Measurements from ENCODE around the gene GNPNAT1.

DNA sequence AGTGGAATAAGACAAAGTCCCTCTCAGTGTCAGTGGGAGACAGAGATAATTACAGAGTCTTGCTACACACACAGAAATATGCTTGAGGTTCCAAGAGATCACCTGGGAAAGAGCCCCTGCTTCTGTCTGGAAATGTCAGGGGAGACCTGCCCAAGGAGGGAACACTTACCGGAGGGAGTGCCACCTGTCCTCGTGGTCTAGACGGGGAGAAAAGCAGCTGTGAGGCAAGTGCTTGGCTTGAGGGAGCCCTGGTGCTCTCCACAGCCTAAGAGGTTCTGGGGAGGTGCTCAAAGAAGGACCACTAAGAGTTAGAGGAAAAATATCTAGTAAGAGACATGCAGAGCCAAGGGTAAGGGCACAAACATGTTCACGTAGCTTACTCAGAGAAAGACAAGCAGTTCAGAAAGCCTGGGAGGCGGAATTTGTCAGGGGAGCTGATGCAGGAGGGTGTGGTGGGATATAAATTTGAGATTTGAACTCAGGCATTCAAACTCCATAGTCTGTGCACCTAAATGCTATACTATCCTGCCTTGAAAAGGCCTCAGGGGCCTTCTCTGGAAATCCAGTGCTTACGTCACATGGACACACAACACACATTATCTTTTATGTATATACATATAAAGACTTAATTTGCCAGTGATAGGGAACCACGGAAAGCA lies 38.2 kb upstream of the GNPNAT1 start:
- TF ChIP-seq, protein P1, sequence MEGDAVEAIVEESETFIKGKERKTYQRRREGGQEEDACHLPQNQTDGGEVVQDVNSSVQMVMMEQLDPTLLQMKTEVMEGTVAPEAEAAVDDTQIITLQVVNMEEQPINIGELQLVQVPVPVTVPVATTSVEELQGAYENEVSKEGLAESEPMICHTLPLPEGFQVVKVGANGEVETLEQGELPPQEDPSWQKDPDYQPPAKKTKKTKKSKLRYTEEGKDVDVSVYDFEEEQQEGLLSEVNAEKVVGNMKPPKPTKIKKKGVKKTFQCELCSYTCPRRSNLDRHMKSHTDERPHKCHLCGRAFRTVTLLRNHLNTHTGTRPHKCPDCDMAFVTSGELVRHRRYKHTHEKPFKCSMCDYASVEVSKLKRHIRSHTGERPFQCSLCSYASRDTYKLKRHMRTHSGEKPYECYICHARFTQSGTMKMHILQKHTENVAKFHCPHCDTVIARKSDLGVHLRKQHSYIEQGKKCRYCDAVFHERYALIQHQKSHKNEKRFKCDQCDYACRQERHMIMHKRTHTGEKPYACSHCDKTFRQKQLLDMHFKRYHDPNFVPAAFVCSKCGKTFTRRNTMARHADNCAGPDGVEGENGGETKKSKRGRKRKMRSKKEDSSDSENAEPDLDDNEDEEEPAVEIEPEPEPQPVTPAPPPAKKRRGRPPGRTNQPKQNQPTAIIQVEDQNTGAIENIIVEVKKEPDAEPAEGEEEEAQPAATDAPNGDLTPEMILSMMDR (IDR thresholded peaks at IDR 0.05), result no peak
- TF ChIP-seq POLR2A (IDR thresholded peaks at IDR 0.05) (no peak), POLR2AphosphoS5 (IDR thresholded peaks at IDR 0.05) (no peak)

Data from suprapubic skin (tissue), 4 donors.